GM12891 (cell line): ENCODE measurements around the gene GYPE.
"Not testable (repeated sequence)": the region's sequence is repeated elsewhere in the genome, so short reads cannot be mapped to it uniquely, and the experiment has no call there.

Experiments
- PAX5 ChIP-seq: IDR thresholded peaks from 2 replicates; pipeline ENCODE4 v1.6.1; 2011; ENCODE audit warnings: low read length, moderate library complexity, mild to moderate bottlenecking; ENCODE audit not compliant: insufficient read depth, severe bottlenecking
- POLR2A ChIP-seq: IDR thresholded peaks from 2 replicates; pipeline ENCODE4 v1.6.1; 2011; ENCODE audit warnings: low read depth, low read length, control low read depth
- POLR2AphosphoS5 ChIP-seq: IDR thresholded peaks from 2 replicates; pipeline ENCODE4 v1.6.1; 2011; ENCODE audit warnings: low read depth, low read length, control low read depth
- POU2F2 ChIP-seq: IDR thresholded peaks from 2 replicates; pipeline ENCODE4 v1.6.1; 2011; ENCODE audit warnings: low read depth, mild to moderate bottlenecking, control low read depth, low read length, moderate library complexity
- SPI1 ChIP-seq: IDR thresholded peaks from 2 replicates; pipeline ENCODE4 v1.6.1; 2011; ENCODE audit warnings: low read depth, low read length, control low read depth
- TAF1 ChIP-seq: IDR thresholded peaks from 2 replicates; pipeline ENCODE4 v1.6.1; 2011; ENCODE audit warnings: low read depth, low read length, control low read depth

DNA sequence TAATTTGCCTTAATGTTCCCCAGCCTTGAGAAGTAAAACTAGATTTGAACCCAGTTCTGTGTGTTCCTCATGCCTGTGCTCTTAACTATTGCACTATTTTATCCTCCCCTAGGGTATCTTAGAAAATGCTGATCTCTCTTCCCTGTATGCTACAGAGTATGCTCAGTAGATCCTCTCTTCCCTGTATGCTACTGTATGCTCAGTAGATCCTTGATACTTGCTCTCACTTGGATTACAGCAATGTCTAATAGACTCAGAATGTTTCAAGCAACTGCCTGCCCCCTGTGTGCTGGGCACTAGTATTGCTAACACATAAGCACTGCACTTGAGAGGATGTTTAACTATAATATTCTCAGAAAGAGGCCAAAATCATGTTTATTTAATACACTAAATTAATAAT lies 928 bp downstream of the GYPE start:
- not testable (repeated sequence) for TF ChIP-seq POLR2A, POLR2AphosphoS5, PAX5, POU2F2, TAF1, SPI1
